ENCODE results near the gene CRYBA2. TPM values are rescaled to one million over a fixed set of nuclear protein-coding genes. Genes with fewer than 3 reads are reported as not detected.

Gene CRYBA2
- total RNA-seq, 2 donors from 2014 or later: not detected

- no peak overlapping the region for H3K27ac ChIP-seq
- peaks cover 19 to 20% of the 10 kb centered on the region in 2 donors for H3K27me3 ChIP-seq
- TF ChIP-seq CTCF (IDR thresholded peaks at IDR 0.05): no peak
- no peaks in the 10 kb centered on the region for H3K9me3 ChIP-seq
- no peaks in the 10 kb centered on the region for H3K36me3 ChIP-seq
- no peak overlapping the region for H3K4me3 ChIP-seq
- peaks cover 3 to 21% of the 10 kb centered on the region in 2 donors for H3K4me1 ChIP-seq
- DNase-seq (ENCODE audit: low spot score): no peak
These were observed 10.8 kb upstream of the CRYBA2 start for GRCh38 chr2:219003979-219004378.

- peak in 1 of 2 donors; percentile 28 for TF ChIP-seq CTCF (IDR thresholded peaks at IDR 0.05)
- Histone ChIP-seq H3K27ac (no peak overlapping the region), H3K4me3 (no peak overlapping the region), H3K4me1 (peaks cover 3 to 21% of the 10 kb centered on the region in 2 donors), H3K27me3 (peaks cover 19 to 20% of the 10 kb centered on the region in 2 donors), H3K36me3 (no peaks in the 10 kb centered on the region), H3K9me3 (no peaks in the 10 kb centered on the region)
- no peak for DNase-seq (ENCODE audit: low spot score)
These were observed 10.0 kb upstream of the CRYBA2 start for GRCh38 chr2:219003267-219003634.

- no peak for TF ChIP-seq CTCF (IDR thresholded peaks at IDR 0.05)
- DNase-seq (ENCODE audit: low spot score): no peak
- H3K27me3 ChIP-seq: peaks cover 19 to 20% of the 10 kb centered on the region in 2 donors
These were observed 9.4 kb upstream of the CRYBA2 start for GRCh38 chr2:219002395-219003266.

GRCh38 chr2:219001577-219002394 is 8.6 kb upstream of the CRYBA2 start:
- H3K4me1 ChIP-seq: peaks cover 3 to 21% of the 10 kb centered on the region in 2 donors
- peak overlapping the region in 1 of 2 donors; percentile 0 for H3K4me3 ChIP-seq
- peaks cover 19 to 20% of the 10 kb centered on the region in 2 donors for H3K27me3 ChIP-seq
- no peak for DNase-seq (ENCODE audit: low spot score)
- H3K9me3 ChIP-seq: no peaks in the 10 kb centered on the region
- no peak for TF ChIP-seq CTCF (IDR thresholded peaks at IDR 0.05)
- no peaks in the 10 kb centered on the region for H3K36me3 ChIP-seq
- H3K27ac ChIP-seq: no peak overlapping the region

More at GRCh38 chr2:219002395-219003266, 9.4 kb upstream of the CRYBA2 start:
- Histone ChIP-seq H3K36me3 (no peaks in the 10 kb centered on the region), H3K27ac (no peak overlapping the region), H3K4me3 (peak overlapping the region in 1 of 2 donors; percentile 21), H3K9me3 (no peaks in the 10 kb centered on the region), H3K4me1 (peaks cover 3 to 21% of the 10 kb centered on the region in 2 donors)

GRCh38 chr2:219001100-219001576 is 7.9 kb upstream of the CRYBA2 start:
- no peaks in the 10 kb centered on the region for H3K36me3 ChIP-seq
- peak overlapping the region in 1 of 2 donors; percentile 0 for H3K4me3 ChIP-seq
- no peak for DNase-seq (ENCODE audit: low spot score)
- peaks cover 3 to 27% of the 10 kb centered on the region in 2 donors for H3K4me1 ChIP-seq
- H3K9me3 ChIP-seq: no peaks in the 10 kb centered on the region
- H3K27ac ChIP-seq: no peak overlapping the region
- TF ChIP-seq CTCF (IDR thresholded peaks at IDR 0.05): no peak
- H3K27me3 ChIP-seq: peaks cover 19 to 20% of the 10 kb centered on the region in 2 donors

Measured in right atrium auricular region (tissue), 2 donors.